Karpas-422 (cell line): Measurements from ENCODE around the gene CKAP5. TPM values are rescaled to one million over a fixed set of nuclear protein-coding genes. Genes with fewer than 3 reads are reported as not detected.

ENCODE experiments used
- DNase-seq: peaks from one replicate; pipeline ENCODE4 v3.0.0-alpha.2; 2015
- H2AFZ ChIP-seq: fragments of 200-600 bp; sonication (generic); 2 replicates; pipeline ENCODE4 v1.6.1; 2014; ENCODE audit warnings: antibody characterized with exemption, low read length, mixed read lengths
- H3K27ac ChIP-seq: fragments of 200-600 bp; sonication (generic); 2 replicates; pipeline ENCODE4 v1.5.1; 2014; ENCODE audit warnings: mild to moderate bottlenecking, low read length, moderate library complexity
- H3K27me3 ChIP-seq: fragments of 200-600 bp; sonication (generic); 2 replicates; pipeline ENCODE4 v1.6.1; 2014; ENCODE audit warnings: low read length, mixed read lengths
- H3K36me3 ChIP-seq: fragments of 200-600 bp; sonication (generic); 2 replicates; pipeline ENCODE4 v1.6.1; 2014; ENCODE audit warnings: low read length, mixed read lengths; ENCODE audit not compliant: insufficient read depth
- H3K4me1 ChIP-seq: fragments of 200-600 bp; sonication (generic); 2 replicates; pipeline ENCODE4 v1.6.1; 2014; ENCODE audit warnings: mild to moderate bottlenecking, low read length, mixed read lengths
- H3K4me2 ChIP-seq: fragments of 200-600 bp; sonication (generic); 2 replicates; pipeline ENCODE4 v1.6.1; 2014; ENCODE audit warnings: low read length, low read depth, mild to moderate bottlenecking; ENCODE audit not compliant: poor library complexity, severe bottlenecking
- H3K4me3 ChIP-seq: fragments of 200-600 bp; sonication (generic); 2 replicates; pipeline ENCODE4 v1.5.1; 2014; ENCODE audit warnings: mild to moderate bottlenecking, antibody characterized with exemption, low read length, mixed read lengths
- H3K79me2 ChIP-seq: fragments of 200-600 bp; sonication (generic); 2 replicates; pipeline ENCODE4 v1.6.1; 2014; ENCODE audit warnings: mild to moderate bottlenecking, low read length, mixed read lengths
- H3K9ac ChIP-seq: fragments of 200-600 bp; sonication (generic); 2 replicates; pipeline ENCODE4 v1.6.0; 2014; ENCODE audit warnings: low read length
- H3K9me2 ChIP-seq: fragments of 200-600 bp; sonication (generic), shearing (Covaris generic); replicated peaks from 2 replicates; pipeline ENCODE4 v1.6.0; 2014; ENCODE audit warnings: mild to moderate bottlenecking, low read length, moderate library complexity; ENCODE audit not compliant: insufficient read depth
- H3K9me3 ChIP-seq: fragments of 300-700, 200-600 bp; sonication (generic); 2 replicates; pipeline ENCODE4 v1.6.1; 2014; ENCODE audit warnings: low read length, mixed read lengths
- H4K20me1 ChIP-seq: fragments of 200-600 bp; sonication (generic); 2 replicates; pipeline ENCODE4 v1.6.1; 2014; ENCODE audit warnings: mild to moderate bottlenecking, antibody characterized with exemption, low read length, low read depth; ENCODE audit not compliant: insufficient read depth
- small RNA-seq: library from RNA; depleted of rRNA; stranded (forward); fragments of <200 nt; gene quantifications from one replicate; pipeline ENCODE3, GENCODE V24; 2014
- total RNA-seq: library from RNA; depleted of rRNA; stranded (reverse); fragments of >200 nt; shearing (Covaris generic); gene quantifications from 2 replicates; pipeline ENCODE4 v1.2.3, GENCODE V29; 2014; ENCODE audit warnings: low replicate concordance; rRNA removed

CKAP5 gene
- total RNA-seq, 1 experiment from 2014 or later = 82.2 TPM

GRCh38 chr11:46695345-46696211 is 150.5 kb downstream of the CKAP5 start:
- Histone ChIP-seq H3K4me2 (no peak overlapping the region), H3K27ac (no peak overlapping the region), H3K79me2 (peaks cover 29% of the 10 kb centered on the region), H3K4me1 (peaks cover 11% of the 10 kb centered on the region), H3K27me3 (no peaks in the 10 kb centered on the region), H3K9me2 (no peaks in the 10 kb centered on the region), H3K9ac (no peak overlapping the region), H4K20me1 (no peaks in the 10 kb centered on the region), H3K4me3 (no peak overlapping the region), H3K36me3 (peaks cover 4% of the 10 kb centered on the region; the same call in 1 of the 2 replicates), H2AFZ (no peak overlapping the region), H3K9me3 (no peaks in the 10 kb centered on the region)
- no peak for DNase-seq

- Histone ChIP-seq H3K4me1 (peaks cover 9% of the 10 kb centered on the region), H3K36me3 (peaks cover 4% of the 10 kb centered on the region; the same call in 1 of the 2 replicates), H3K4me3 (no peak overlapping the region), H3K27me3 (no peaks in the 10 kb centered on the region), H2AFZ (no peak overlapping the region), H4K20me1 (no peaks in the 10 kb centered on the region), H3K9ac (no peak overlapping the region), H3K4me2 (no peak overlapping the region), H3K9me2 (no peaks in the 10 kb centered on the region), H3K9me3 (no peaks in the 10 kb centered on the region), H3K79me2 (peaks cover 22% of the 10 kb centered on the region), H3K27ac (no peak overlapping the region)
- no peak for DNase-seq
Measured at GRCh38 chr11:46694607-46695006, 151.5 kb downstream of the CKAP5 start.

- Histone ChIP-seq H3K79me2 (peaks cover 17% of the 10 kb centered on the region), H3K9ac (no peak overlapping the region), H3K4me2 (no peak overlapping the region), H3K4me3 (no peak overlapping the region), H2AFZ (no peak overlapping the region), H3K27me3 (no peaks in the 10 kb centered on the region), H3K4me1 (peaks cover 4% of the 10 kb centered on the region), H3K27ac (no peak overlapping the region), H3K9me2 (no peaks in the 10 kb centered on the region), H3K36me3 (peaks cover 4% of the 10 kb centered on the region; the same call in 1 of the 2 replicates), H4K20me1 (no peaks in the 10 kb centered on the region), H3K9me3 (no peaks in the 10 kb centered on the region)
- DNase-seq = no peak
Measured at GRCh38 chr11:46694072-46694471, 152.0 kb downstream of the CKAP5 start.

GRCh38 chr11:46693597-46694012 is 152.5 kb downstream of the CKAP5 start:
- Histone ChIP-seq H3K79me2 (peaks cover 12% of the 10 kb centered on the region), H2AFZ (no peak overlapping the region), H3K4me1 (no peaks in the 10 kb centered on the region), H3K4me3 (no peak overlapping the region), H3K27me3 (no peaks in the 10 kb centered on the region), H3K4me2 (no peak overlapping the region), H4K20me1 (no peaks in the 10 kb centered on the region), H3K9me3 (no peaks in the 10 kb centered on the region), H3K9me2 (no peaks in the 10 kb centered on the region), H3K9ac (no peak overlapping the region), H3K36me3 (peaks cover 4% of the 10 kb centered on the region; the same call in 1 of the 2 replicates), H3K27ac (no peak overlapping the region)
- no peak for DNase-seq

Small RNA genes within 50 kb of the gene (small RNA-seq; reads per million reads assigned to genes)
- gene MIR5582 (not detected), gene RF00573 (not detected), gene SNORD67 (25.5 reads per million, percentile 97 among the genes with 10 or more reads in this experiment)

Other genes starting within 250 kb of the CKAP5 start
- gene HARBI1, start 229.1 kb downstream of the CKAP5 start, total RNA-seq = 3.8 and 4.0 TPM in 2 replicates
- gene ATG13, start 228.7 kb downstream of the CKAP5 start, total RNA-seq = 77.4 and 79.2 TPM in 2 replicates
- gene ARHGAP1, start 145.7 kb downstream of the CKAP5 start, total RNA-seq = 13.6 and 23.4 TPM in 2 replicates
- 5.1 and 7.4 TPM in 2 replicates for gene ZNF408, start 145.2 kb downstream of the CKAP5 start, total RNA-seq
- gene F2, start 127.1 kb downstream of the CKAP5 start, total RNA-seq = not detected in 2 replicates
- 2.6 and 3.9 TPM in 2 replicates for gene LRP4, start 72.3 kb upstream of the CKAP5 start, total RNA-seq
- 61.1 and 78.4 TPM in 2 replicates for gene CSTPP1, start 90.5 kb upstream of the CKAP5 start, total RNA-seq